Left forelimb (tissue), 1 donor: ENCODE measurements around the gene AVPR2.
A peak's percentile ranks its signal among the peaks of the same experiment; 100 is the strongest.

Source experiments
- DNase-seq: peaks from one replicate; pipeline ENCODE4 v3.0.0-alpha.2; 2018; ENCODE audit warnings: low spot score

AVPR2 gene

GRCh38 chrX:153932220-153932915 is 27.9 kb downstream of the AVPR2 start:
- DNase-seq: no peak

DNA sequence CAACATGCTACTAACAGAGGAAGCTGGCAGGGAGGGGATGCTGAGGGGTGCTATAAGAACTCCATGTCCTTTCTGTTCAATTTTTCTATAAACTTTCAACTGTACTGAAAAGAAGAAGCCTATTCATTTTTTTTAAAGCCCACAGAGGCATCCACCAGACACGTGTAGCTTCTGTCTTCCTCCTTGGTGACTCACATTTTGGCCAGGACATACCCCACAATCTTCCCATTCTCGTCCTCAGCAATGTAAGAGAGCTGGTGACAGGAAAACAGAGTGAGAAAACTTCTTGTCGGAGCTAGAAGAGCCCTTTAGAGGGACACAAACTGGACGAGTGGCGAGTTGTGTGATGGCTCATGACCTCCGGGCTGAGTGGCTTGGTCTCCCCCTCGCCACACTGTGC is 29.3 kb downstream of the AVPR2 start:
- no peak for DNase-seq

- no peak for DNase-seq
Measured at GRCh38 chrX:153934148-153934761, 29.8 kb downstream of the AVPR2 start.

GRCh38 chrX:153934762-153935325 is 30.4 kb downstream of the AVPR2 start, which contains the start of gene NAA10:
Gene NAA10 (minus strand): TSS chrX:153935037. CDS start chrX:153934904, 133 bp downstream.
- peak; percentile 77 for DNase-seq

GRCh38 chrX:153935326-153935851 is 30.9 kb downstream of the AVPR2 start:
- DNase-seq: no peak

- no peak for DNase-seq
Measured at GRCh38 chrX:153937056-153937455, 32.6 kb downstream of the AVPR2 start.

GRCh38 chrX:153938226-153938786 is 33.8 kb downstream of the AVPR2 start:
- DNase-seq: no peak

- no peak for DNase-seq
Measured at GRCh38 chrX:153939573-153939972, 35.1 kb downstream of the AVPR2 start.

DNA sequence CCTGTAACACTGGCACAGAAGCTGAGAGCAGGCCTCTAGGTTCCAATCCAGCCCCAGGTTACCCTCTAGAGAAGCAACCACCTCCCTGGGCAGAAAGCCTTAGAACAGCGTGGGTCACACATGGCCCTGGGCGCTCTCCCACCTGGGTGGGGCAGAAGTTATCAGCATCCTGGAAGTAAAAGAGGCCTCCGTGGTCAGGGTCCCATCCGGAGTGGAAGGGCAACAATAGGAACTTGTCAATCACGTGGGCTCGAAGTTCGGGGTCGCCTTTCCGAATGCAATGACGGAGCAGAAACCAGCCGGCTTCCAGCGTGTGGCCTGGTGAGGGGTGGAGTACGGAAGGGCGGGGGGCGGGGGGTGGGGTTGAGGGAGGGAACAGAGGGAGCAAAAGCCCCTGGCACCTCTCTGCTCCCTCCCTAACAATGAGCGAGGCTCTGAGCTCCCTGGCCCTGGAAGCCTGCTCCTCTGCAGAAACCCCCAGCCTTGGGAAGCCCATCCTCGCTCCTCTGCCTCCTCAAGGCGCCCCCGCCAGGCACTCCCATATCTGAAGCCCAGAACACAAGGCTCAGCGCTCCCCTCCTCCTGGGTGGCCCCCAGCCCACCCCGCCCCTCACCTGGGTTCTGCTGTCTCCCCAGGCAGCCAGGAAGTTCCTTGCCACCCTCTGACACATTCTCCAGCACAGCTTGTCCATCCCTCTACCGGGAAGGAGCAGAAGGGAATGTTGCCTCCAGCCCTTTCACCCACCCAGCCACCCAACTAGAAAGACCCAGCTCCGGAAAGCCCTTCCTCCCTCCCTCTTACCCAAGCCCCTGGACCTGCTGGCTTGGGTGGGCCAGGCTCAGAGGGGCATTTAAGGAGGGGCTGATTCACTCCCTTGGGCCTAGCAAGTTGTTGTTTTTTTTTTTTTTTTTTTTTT is 37.1 kb downstream of the AVPR2 start:
- no peak for DNase-seq

DNA sequence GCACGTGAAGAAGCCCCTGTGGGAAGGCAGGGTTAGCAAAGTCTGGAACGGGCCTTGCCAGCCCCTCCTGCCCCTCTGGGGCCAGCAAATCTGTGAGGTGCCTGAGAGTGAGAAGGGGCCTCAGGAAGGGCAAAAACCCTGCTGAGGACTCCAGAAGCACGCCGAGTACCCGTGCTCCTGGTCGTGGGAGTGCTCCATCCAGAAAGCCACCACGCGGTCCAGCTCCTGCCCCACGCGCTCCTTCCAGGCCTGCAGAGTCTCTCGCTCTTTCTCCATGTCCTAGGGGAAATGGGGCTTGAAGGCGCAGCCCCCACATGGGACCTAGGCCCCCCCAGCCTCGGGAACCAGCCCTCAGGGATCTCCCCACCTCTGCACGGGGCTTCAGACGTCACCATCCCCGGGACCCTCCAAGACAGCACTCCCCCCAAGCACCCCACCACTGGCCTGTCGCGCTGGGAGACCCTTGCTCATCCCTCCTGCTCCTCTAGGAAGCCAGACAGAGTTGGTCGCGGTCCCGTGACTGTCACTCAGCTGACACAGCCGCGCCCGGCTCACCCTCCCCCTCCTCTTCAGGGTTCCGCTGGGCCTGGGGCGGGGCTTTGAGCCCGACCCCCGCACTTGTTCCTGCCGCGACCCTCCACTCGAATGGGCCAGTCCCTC is 39.8 kb downstream of the AVPR2 start, which contains the start of gene RENBP:
TSS of gene RENBP (minus strand) at position 504 of the 660 bp plus-strand sequence. CDS start at position 471, 33 bp downstream.
- DNase-seq: no peak

- no peak for DNase-seq
Measured at GRCh38 chrX:153944800-153945150, 40.3 kb downstream of the AVPR2 start.

DNA sequence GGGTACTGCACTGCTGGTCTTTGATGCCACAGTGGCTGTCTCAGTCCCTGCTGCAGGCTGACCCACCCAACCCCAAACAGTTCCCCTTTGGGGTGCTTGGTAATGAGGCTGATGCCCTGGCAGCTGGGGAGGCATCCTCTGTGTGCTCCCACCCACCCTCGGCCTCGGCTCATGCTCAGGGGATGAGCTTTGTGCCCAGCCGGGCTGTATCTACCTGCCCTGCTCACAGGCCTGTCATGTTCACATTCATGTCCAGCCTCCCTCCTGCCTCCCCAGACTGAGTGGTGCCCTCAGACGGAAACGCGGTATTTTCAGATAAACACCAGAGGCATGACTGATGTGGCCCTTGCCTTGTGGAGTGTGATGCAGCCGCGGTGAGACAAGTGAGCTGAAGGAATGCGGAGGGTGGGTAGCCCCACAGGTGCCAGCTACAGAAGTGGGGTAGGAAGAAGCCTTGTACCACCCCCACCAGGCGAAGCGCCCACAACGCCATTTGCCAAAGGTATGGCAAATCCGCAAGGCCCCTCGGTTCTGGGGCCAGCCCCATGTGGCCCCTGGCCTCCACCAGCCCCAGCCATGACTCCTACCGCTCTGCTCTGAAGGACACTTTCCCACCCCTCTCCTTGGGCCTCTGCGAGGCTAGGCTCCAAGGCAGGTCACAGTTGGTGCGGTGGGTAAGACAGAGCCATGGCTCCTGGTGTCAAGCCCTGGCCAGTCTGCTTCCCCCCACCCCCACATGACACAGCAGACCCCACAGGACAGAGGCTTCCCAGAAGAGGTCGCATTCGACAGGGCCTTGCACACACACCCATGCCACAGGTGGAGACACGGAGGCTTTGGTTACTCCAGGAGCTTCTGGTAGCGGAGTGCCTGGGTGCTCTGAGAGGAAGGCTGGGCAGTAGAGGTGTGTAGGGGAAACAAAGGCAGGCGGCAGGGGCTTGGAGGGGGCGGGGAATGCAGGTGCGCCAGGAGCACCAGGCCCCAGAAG is 41.8 kb downstream of the AVPR2 start:
- DNase-seq: no peak

GRCh38 chrX:153947009-153947769 is 42.7 kb downstream of the AVPR2 start:
- DNase-seq: no peak

GRCh38 chrX:153948002-153948466 is 43.6 kb downstream of the AVPR2 start:
- no peak for DNase-seq

GRCh38 chrX:153948847-153949805 is 44.7 kb downstream of the AVPR2 start:
- DNase-seq: no peak

- no peak for DNase-seq
Measured at GRCh38 chrX:153950127-153950526, 45.7 kb downstream of the AVPR2 start.

- no peak for DNase-seq
Measured at GRCh38 chrX:153951683-153952372, 47.4 kb downstream of the AVPR2 start.
